PFSK-1 (cell line): Measurements from ENCODE around the gene MDFIC.

ENCODE experiments used
- POLR2AphosphoS5 ChIP-seq: IDR thresholded peaks from 2 replicates; pipeline ENCODE4 v1.6.1; 2012; ENCODE audit warnings: low read depth, mild to moderate bottlenecking, control low read depth, low read length, moderate library complexity
- TF ChIP-seq, protein P1 (sequence below), 2 experiments: IDR thresholded peaks; 2 replicates each; pipeline versions ENCODE4 v1.6.1 to v1.8.0; 2011 to 2012; ENCODE audit warnings: low read depth in 2 of 2, low read length in 2 of 2, control low read depth in 1 of 2, inconsistent platforms in 1 of 2, mild to moderate bottlenecking in 1 of 2, moderate library complexity in 1 of 2; ENCODE audit not compliant: insufficient read depth in 1 of 2

DNA sequence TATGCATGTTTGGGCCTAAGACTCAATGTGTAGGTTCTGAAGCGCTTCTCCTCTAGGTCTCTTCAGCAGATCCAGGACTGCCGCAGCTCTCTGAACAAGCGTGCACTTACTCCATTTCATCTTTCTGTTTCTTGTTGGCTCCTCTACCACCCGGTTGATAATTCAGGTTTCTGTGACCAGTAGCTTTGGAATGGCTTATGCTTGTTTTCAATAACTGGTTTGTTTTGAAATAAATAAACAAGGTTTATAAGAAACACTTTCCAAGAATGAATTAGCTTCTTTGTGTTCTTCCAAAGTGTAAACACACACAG, 1.5 kb downstream of the MDFIC start:
- TF ChIP-seq POLR2AphosphoS5, result peak; percentile 37
- TF ChIP-seq, protein P1, sequence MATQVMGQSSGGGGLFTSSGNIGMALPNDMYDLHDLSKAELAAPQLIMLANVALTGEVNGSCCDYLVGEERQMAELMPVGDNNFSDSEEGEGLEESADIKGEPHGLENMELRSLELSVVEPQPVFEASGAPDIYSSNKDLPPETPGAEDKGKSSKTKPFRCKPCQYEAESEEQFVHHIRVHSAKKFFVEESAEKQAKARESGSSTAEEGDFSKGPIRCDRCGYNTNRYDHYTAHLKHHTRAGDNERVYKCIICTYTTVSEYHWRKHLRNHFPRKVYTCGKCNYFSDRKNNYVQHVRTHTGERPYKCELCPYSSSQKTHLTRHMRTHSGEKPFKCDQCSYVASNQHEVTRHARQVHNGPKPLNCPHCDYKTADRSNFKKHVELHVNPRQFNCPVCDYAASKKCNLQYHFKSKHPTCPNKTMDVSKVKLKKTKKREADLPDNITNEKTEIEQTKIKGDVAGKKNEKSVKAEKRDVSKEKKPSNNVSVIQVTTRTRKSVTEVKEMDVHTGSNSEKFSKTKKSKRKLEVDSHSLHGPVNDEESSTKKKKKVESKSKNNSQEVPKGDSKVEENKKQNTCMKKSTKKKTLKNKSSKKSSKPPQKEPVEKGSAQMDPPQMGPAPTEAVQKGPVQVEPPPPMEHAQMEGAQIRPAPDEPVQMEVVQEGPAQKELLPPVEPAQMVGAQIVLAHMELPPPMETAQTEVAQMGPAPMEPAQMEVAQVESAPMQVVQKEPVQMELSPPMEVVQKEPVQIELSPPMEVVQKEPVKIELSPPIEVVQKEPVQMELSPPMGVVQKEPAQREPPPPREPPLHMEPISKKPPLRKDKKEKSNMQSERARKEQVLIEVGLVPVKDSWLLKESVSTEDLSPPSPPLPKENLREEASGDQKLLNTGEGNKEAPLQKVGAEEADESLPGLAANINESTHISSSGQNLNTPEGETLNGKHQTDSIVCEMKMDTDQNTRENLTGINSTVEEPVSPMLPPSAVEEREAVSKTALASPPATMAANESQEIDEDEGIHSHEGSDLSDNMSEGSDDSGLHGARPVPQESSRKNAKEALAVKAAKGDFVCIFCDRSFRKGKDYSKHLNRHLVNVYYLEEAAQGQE (IDR thresholded peaks at IDR 0.05; ENCODE audit: insufficient read depth in 1 of 2, low read depth in 2 of 2, low read length in 2 of 2), result no peak
